GM06990 (cell line): ENCODE results near the gene EPN2.

Experiments
- DNase-seq: peaks from one replicate; pipeline ENCODE4 v3.0.0-alpha.2; 2011; ENCODE audit not compliant: insufficient read length; ENCODE audit errors: extremely low read depth
- H3K27me3 ChIP-seq: replicated peaks from 2 replicates; pipeline ENCODE4 v1.6.0; 2011; ENCODE audit warnings: low read length; ENCODE audit not compliant: control insufficient read depth, insufficient read depth
- H3K36me3 ChIP-seq: 2 replicates; pipeline ENCODE4 v1.5.1; 2011; ENCODE audit warnings: low read length; ENCODE audit not compliant: control insufficient read depth, insufficient read depth
- H3K4me3 ChIP-seq: replicated peaks from 2 replicates; pipeline ENCODE4 v1.5.1; 2011; ENCODE audit warnings: low read depth, mild to moderate bottlenecking, control low read depth, low read length
- TF ChIP-seq, protein P1 (sequence below): IDR thresholded peaks from 2 replicates; pipeline ENCODE4 v1.5.1; 2011; ENCODE audit warnings: low read length, control low read depth, mild to moderate bottlenecking, inconsistent platforms; ENCODE audit not compliant: insufficient read depth, poor library complexity, severe bottlenecking

EPN2 gene

DNA sequence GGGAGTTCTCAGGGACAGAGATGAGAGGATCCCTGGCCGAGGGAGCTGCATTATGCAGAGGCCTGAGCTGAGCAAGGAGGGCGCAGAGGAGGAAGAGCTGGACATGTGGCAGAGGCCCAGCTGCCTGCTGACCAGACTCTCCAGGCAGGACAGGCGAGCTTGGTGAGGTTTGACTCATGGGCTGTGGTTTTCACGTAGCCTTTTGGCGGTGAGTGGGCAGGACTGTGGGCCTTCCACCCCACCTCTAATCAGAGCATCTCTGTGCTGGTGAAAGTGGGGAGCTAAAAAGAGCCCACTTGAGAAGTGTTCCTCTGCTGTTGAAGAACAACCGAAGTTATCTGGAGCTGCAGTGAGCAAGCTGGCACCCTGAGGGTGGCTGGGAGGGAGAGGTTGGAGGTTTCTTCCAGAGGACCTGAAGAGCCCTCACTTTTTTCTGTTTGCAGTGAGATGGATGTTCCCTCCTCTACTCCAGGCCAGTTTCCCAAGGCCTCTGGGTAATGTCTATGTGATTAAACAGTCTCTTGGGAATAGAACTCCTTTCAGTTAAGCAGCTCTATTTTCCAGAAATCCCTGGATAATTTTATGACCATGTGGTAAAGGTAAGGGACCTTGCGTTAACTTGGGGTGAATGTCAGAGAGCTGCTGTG lies 11.9 kb downstream of the EPN2 start:
- no peak for DNase-seq
- Histone ChIP-seq H3K36me3 (no peaks in the 10 kb centered on the region), H3K27me3 (no peaks in the 10 kb centered on the region), H3K4me3 (no peak overlapping the region)
- TF ChIP-seq, protein P1, sequence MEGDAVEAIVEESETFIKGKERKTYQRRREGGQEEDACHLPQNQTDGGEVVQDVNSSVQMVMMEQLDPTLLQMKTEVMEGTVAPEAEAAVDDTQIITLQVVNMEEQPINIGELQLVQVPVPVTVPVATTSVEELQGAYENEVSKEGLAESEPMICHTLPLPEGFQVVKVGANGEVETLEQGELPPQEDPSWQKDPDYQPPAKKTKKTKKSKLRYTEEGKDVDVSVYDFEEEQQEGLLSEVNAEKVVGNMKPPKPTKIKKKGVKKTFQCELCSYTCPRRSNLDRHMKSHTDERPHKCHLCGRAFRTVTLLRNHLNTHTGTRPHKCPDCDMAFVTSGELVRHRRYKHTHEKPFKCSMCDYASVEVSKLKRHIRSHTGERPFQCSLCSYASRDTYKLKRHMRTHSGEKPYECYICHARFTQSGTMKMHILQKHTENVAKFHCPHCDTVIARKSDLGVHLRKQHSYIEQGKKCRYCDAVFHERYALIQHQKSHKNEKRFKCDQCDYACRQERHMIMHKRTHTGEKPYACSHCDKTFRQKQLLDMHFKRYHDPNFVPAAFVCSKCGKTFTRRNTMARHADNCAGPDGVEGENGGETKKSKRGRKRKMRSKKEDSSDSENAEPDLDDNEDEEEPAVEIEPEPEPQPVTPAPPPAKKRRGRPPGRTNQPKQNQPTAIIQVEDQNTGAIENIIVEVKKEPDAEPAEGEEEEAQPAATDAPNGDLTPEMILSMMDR = no peak

DNA sequence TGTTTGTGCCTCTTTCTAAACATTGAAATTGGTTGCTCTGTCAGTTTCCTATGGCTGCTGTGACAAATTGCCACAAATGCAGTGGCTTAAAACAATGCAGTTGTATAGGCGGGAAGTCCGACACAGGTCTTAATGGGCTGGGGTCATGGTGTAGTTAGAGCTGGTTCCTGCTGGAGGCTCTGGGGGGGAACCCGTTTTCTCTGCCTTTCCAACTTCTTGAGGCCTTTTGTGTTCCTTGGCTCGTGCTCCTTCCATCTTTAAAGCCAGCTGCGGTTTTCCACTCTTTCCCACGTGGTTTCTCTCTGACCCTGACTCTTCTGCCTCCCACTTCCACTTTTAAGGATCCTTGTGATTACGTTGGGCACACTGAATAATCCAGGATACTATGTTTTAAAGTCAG lies 12.5 kb downstream of the EPN2 start:
- Histone ChIP-seq H3K36me3 (no peaks in the 10 kb centered on the region), H3K27me3 (no peaks in the 10 kb centered on the region), H3K4me3 (no peak overlapping the region)
- DNase-seq = no peak
- TF ChIP-seq, protein P1 = no peak

DNA sequence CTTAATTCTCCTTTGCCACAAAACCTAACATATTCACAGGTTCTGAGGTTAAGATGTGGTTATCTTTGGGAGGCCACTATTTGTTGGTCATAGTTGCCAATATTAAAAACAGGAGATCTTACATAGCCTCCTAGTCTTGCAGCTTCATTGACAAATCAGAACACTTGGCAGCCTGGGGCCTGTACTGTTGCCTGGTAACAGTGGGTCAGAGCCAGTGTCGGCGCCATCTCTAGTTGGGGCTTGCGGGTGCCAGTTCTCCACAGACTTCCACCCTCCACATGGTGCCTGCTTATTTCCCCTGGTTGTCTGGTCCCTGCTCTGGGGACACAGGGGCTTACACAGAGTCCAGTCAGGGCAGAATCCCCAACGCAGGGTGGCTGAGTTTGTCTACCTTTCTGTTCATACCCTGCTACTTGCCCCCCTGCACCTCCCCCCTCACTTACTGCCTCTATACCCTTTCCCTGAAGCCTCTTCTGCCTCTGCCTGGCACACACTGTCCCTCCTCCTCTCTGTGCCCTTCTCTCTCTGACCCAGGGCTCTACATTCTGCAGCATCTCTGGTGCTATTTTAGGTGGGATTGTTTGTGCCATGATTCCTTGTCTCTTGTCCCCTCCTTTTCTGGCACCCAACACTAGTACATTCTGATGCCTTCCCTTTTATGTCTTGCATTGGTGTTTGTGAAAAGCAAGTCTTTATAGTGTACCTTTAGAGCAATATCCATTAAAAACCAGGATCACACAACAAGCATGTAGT lies 13.4 kb downstream of the EPN2 start:
- Histone ChIP-seq H3K27me3 (no peaks in the 10 kb centered on the region), H3K36me3 (no peaks in the 10 kb centered on the region), H3K4me3 (no peak overlapping the region)
- DNase-seq = no peak
- TF ChIP-seq, protein P1 = no peak

DNA sequence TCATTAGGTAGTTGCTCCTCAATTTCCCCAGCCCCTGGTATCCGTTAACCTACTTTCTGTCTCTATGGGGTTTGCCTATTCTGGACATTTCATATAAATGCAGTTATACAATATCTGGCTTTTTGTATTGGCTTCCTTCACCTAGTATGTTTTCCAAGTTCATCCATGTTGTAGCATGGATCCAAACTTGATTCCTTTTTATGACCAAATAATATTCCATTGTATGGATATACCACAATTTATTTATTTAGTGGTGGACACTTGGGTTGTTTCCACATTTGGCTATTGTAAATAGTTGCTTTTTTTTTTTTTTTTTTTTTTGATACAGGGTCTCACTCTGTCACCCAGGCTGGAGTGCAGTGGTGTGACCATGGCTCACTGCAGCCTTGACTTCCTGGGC lies 15.9 kb downstream of the EPN2 start:
- TF ChIP-seq, protein P1 = no peak
- Histone ChIP-seq H3K36me3 (no peaks in the 10 kb centered on the region), H3K4me3 (no peak overlapping the region), H3K27me3 (no peaks in the 10 kb centered on the region)
- DNase-seq = no peak

DNA sequence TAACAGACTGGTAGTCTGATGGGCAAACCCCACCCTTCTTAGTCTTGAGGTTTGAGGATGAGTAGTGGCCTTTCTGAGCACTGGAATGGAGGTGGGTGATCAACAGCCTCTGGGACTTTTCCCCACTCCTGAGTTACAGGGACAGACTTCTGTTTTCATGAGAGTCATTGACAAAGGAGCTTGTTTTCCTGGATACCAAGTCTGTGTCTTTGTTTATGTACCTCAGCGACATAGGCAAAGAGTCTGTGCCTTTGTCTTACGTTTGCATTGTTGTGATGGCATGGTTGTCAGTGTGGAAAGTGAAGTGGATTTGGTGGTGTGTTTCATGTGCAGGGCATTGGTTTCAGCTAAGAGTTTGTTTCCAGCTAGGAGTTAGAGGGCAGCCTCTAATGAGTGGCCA lies 17.5 kb downstream of the EPN2 start:
- no peak for DNase-seq
- Histone ChIP-seq H3K36me3 (no peaks in the 10 kb centered on the region), H3K27me3 (no peaks in the 10 kb centered on the region), H3K4me3 (no peak overlapping the region)
- TF ChIP-seq, protein P1 = no peak
